CD14-positive monocyte (primary cell): ENCODE results near the gene SMAD3. TPM values are rescaled to one million over a fixed set of nuclear protein-coding genes. Genes with fewer than 3 reads are reported as not detected.

Source experiments
- DNase-seq, 3 donors: peaks; one replicate each; pipeline ENCODE4 v3.0.0-alpha.2; 2011 to 2022
- H2AFZ ChIP-seq: 2 replicates; pipeline ENCODE4 v1.6.0; 2012; ENCODE audit warnings: mild to moderate bottlenecking, low read depth, low read length, inconsistent platforms; ENCODE audit not compliant: insufficient read depth, poor library complexity, severe bottlenecking
- H3K27ac ChIP-seq, 2 donors: 1 replicate in 1 of 2; 2 replicates in 1 of 2; pipeline ENCODE4 v1.5.1; 2012 to 2013; ENCODE audit warnings: low read length in 2 of 2, control low read depth in 1 of 2, inconsistent platforms in 1 of 2, low read depth in 1 of 2, mild to moderate bottlenecking in 1 of 2
- H3K27me3 ChIP-seq, 2 donors: one replicate each; pipeline versions ENCODE4 v1.6.0 to v1.6.1; 2011 to 2013; ENCODE audit warnings: low read length in 2 of 2; ENCODE audit not compliant: control insufficient read depth in 2 of 2, insufficient read depth in 2 of 2
- H3K36me3 ChIP-seq, 2 donors: replicated peaks in 1 of 2; 1 replicate in 1 of 2; 2 replicates in 1 of 2; pipeline versions ENCODE4 v1.5.1 to v1.6.1; 2012 to 2013; ENCODE audit warnings: low read length in 2 of 2, control low read depth in 1 of 2, inconsistent platforms in 1 of 2, mild to moderate bottlenecking in 1 of 2; ENCODE audit not compliant: insufficient read depth in 2 of 2, control insufficient read depth in 1 of 2
- H3K4me1 ChIP-seq, 2 donors: 1 replicate in 1 of 2; 2 replicates in 1 of 2; pipeline versions ENCODE4 v1.5.1 to v1.6.1; 2012 to 2013; ENCODE audit warnings: low read length in 2 of 2, control low read depth in 1 of 2, inconsistent platforms in 1 of 2, mild to moderate bottlenecking in 1 of 2, moderate library complexity in 1 of 2; ENCODE audit not compliant: insufficient read depth in 2 of 2, control insufficient read depth in 1 of 2
- H3K4me2 ChIP-seq: replicated peaks from 2 replicates; pipeline ENCODE3; 2012; ENCODE audit warnings: low read length, moderate library complexity, mild to moderate bottlenecking; ENCODE audit not compliant: poor library complexity, severe bottlenecking; ENCODE audit errors: extremely low read depth
- H3K4me3 ChIP-seq, 3 experiments: fragments of 200-600 bp in 1 of 3; sonication (generic) in 1 of 3; replicated peaks in 1 of 3; 1 replicate in 2 of 3; 2 replicates in 1 of 3; pipeline ENCODE4 v1.5.1; 2011 to 2013; ENCODE audit warnings: low read length in 3 of 3, mild to moderate bottlenecking in 3 of 3, control low read depth in 2 of 3, low read depth in 2 of 3, inconsistent platforms in 1 of 3, moderate library complexity in 1 of 3
- H3K79me2 ChIP-seq: 2 replicates; pipeline ENCODE4 v1.6.0; 2012; ENCODE audit warnings: mild to moderate bottlenecking, control low read depth, inconsistent platforms, low read length, moderate library complexity; ENCODE audit not compliant: insufficient read depth
- H3K9ac ChIP-seq: 2 replicates; pipeline ENCODE4 v1.6.0; 2017; ENCODE audit warnings: low read length, mild to moderate bottlenecking; ENCODE audit not compliant: insufficient read depth, poor library complexity, severe bottlenecking
- H3K9me3 ChIP-seq, 2 donors: replicated peaks in 1 of 2; 1 replicate in 1 of 2; 2 replicates in 1 of 2; pipeline versions ENCODE4 v1.5.1 to v1.6.1; 2012 to 2013; ENCODE audit warnings: low read length in 2 of 2, control low read depth in 1 of 2; ENCODE audit not compliant: control insufficient read depth in 1 of 2, insufficient read depth in 1 of 2
- H4K20me1 ChIP-seq: 2 replicates; pipeline ENCODE4 v1.6.0; 2012; ENCODE audit warnings: mild to moderate bottlenecking, low read length, control low read depth, moderate library complexity; ENCODE audit not compliant: insufficient read depth
- H3K27ac Mint-ChIP-seq, 7 donors: one replicate each; pipeline ENCODE4 v1.8.0; 2020; ENCODE audit warnings: mild to moderate bottlenecking in 7 of 7, mixed read lengths in 7 of 7, moderate library complexity in 6 of 7, inconsistent platforms in 2 of 7
- H3K27me3 Mint-ChIP-seq, 3 donors: one replicate each; pipeline ENCODE4 v1.8.0; 2021 to 2022; ENCODE audit warnings: low read depth in 3 of 3, mild to moderate bottlenecking in 3 of 3, mixed read lengths in 3 of 3, moderate library complexity in 3 of 3, inconsistent platforms in 1 of 3
- H3K36me3 Mint-ChIP-seq, 2 donors: one replicate each; pipeline ENCODE4 v1.8.0; 2020; ENCODE audit warnings: mixed read lengths in 2 of 2, inconsistent platforms in 1 of 2, mild to moderate bottlenecking in 1 of 2
- H3K4me1 Mint-ChIP-seq: one replicate; pipeline ENCODE4 v1.8.0; 2020; ENCODE audit warnings: mild to moderate bottlenecking, mixed read lengths
- H3K4me3 Mint-ChIP-seq, 2 donors: one replicate each; pipeline ENCODE4 v1.8.0; 2020; ENCODE audit warnings: mild to moderate bottlenecking in 2 of 2, mixed read lengths in 2 of 2, moderate library complexity in 1 of 2
- H3K9me3 Mint-ChIP-seq, 7 donors: one replicate each; pipeline ENCODE4 v1.8.0; 2020 to 2022; ENCODE audit warnings: mixed read lengths in 7 of 7, mild to moderate bottlenecking in 6 of 7, moderate library complexity in 6 of 7, inconsistent platforms in 2 of 7
- CTCF ChIP-seq: fragments of 200-600 bp; IDR thresholded peaks from one replicate; pipeline ENCODE4 v1.8.0; 2022; ENCODE audit warnings: antibody characterized with exemption, mild to moderate bottlenecking
- WGBS: methylation state at CpG from one replicate; pipeline ENCODE4 v1.1.5; 2013; ENCODE audit warnings: missing lambda C conversion rate; ENCODE audit not compliant: insufficient coverage; 5-methylcytosine and 5-hydroxymethylcytosine counted together
- intact Hi-C, 2 donors: fragments of 100-400 bp; cut with micrococcal nuclease; formaldehyde crosslinking; loops; one replicate each; pipeline versions ENCODE4 v1.15.0 to v1.15.1; 2023
- polyA plus RNA-seq, 3 donors: library from polyadenylated mRNA; depleted of rRNA in 1 of 3; unstranded in 2 of 3; stranded (reverse) in 1 of 3; fragments of 300-500 nt in 2 of 3; fragments of >200 nt in 1 of 3; fragmentation: Illumina TruSeq in 2 of 3; gene quantifications; 1 replicate in 2 of 3; 2 replicates in 1 of 3; pipeline ENCODE4 v1.2.3, GENCODE V29; 2012 to 2021

The SMAD3 gene
- polyA plus RNA-seq, 3 donors: 4.4 to 41.7 (median 5.4) TPM

- peak overlapping the region; percentile 64 to 65 for H3K4me3 Mint-ChIP-seq
- no peaks in the 10 kb centered on the region for H3K9me3 ChIP-seq
- H3K36me3 ChIP-seq: peaks cover 0 to 30% of the 10 kb centered on the region in 2 donors
- H4K20me1 ChIP-seq: no peaks in the 10 kb centered on the region
- 14% methylated on average over 8 of the region's 14 CpGs for WGBS
- peak overlapping the region; percentile 39 for H3K4me2 ChIP-seq
- intact Hi-C loops: loop anchor here in 1 of 2 donors (2.0 to 5.0 kb wide), 3 partner anchors 15 to 56 kb away; no protein-coding TSS in a partner anchor
- H3K9me3 Mint-ChIP-seq: peaks cover 0 to 6% (median 0%) of the 10 kb centered on the region in 7 donors
- H3K27ac Mint-ChIP-seq: peak overlapping the region; percentile 95 to 99 (median 98)
- peak overlapping the region; percentile 71 for H3K9ac ChIP-seq
- peak overlapping the region in 1 of 3 experiments; percentile 46 for H3K4me3 ChIP-seq
- DNase-seq: peak; percentile 96 to 98 (median 98)
- peaks cover 76 to 89% of the 10 kb centered on the region in 2 donors for H3K4me1 ChIP-seq
- peaks cover 97% of the 10 kb centered on the region for H3K4me1 Mint-ChIP-seq
- H3K27me3 ChIP-seq: no peaks in the 10 kb centered on the region
- H2AFZ ChIP-seq: no peak overlapping the region
- peak overlapping the region; percentile 73 to 98 for H3K27ac ChIP-seq
- peaks cover 0 to 4% (median 2%) of the 10 kb centered on the region in 3 donors for H3K27me3 Mint-ChIP-seq
- TF ChIP-seq CTCF: no peak
- peaks cover 48 to 74% of the 10 kb centered on the region in 2 donors for H3K36me3 Mint-ChIP-seq
- peaks cover 87% of the 10 kb centered on the region for H3K79me2 ChIP-seq
These were observed 25.9 kb downstream of the SMAD3 start for GRCh38 chr15:67091071-67091979.

- peaks cover 95% of the 10 kb centered on the region for H3K4me1 Mint-ChIP-seq
- Histone ChIP-seq H3K79me2 (peaks cover 87% of the 10 kb centered on the region), H3K9ac (peak overlapping the region; percentile 71)
These were observed 26.7 kb downstream of the SMAD3 start for GRCh38 chr15:67091980-67092677.

More at GRCh38 chr15:67091980-67092677, 26.7 kb downstream of the SMAD3 start:
- H3K27me3 ChIP-seq: no peaks in the 10 kb centered on the region
- peaks cover 0 to 30% of the 10 kb centered on the region in 2 donors for H3K36me3 ChIP-seq
- H3K9me3 Mint-ChIP-seq: peaks cover 0 to 6% (median 0%) of the 10 kb centered on the region in 7 donors
- peak overlapping the region; percentile 37 to 48 for H3K4me3 Mint-ChIP-seq
- TF ChIP-seq CTCF: no peak
- no peaks in the 10 kb centered on the region for H4K20me1 ChIP-seq
- peaks cover 68 to 87% of the 10 kb centered on the region in 2 donors for H3K4me1 ChIP-seq
- H3K27ac ChIP-seq: peak overlapping the region; percentile 73 to 98
- H3K4me3 ChIP-seq: peak overlapping the region in 1 of 3 experiments; percentile 23
- intact Hi-C loops: loop anchor here in 1 of 2 donors (2.0 to 5.0 kb wide), 3 partner anchors 15 to 55 kb away; no protein-coding TSS in a partner anchor
- H3K27ac Mint-ChIP-seq: peak overlapping the region; percentile 95 to 99 (median 98)
- no peak for DNase-seq
- no peaks in the 10 kb centered on the region for H3K9me3 ChIP-seq
- H2AFZ ChIP-seq: no peak overlapping the region
- 47% methylated on average over 3 of the region's 7 CpGs for WGBS
- H3K36me3 Mint-ChIP-seq: peaks cover 54 to 78% of the 10 kb centered on the region in 2 donors
- H3K4me2 ChIP-seq: peak overlapping the region; percentile 39
- H3K27me3 Mint-ChIP-seq: peaks cover 0 to 4% (median 2%) of the 10 kb centered on the region in 3 donors
